Effector memory CD4-positive, alpha-beta T cell (primary cell): ENCODE measurements around the gene VSNL1.

Source experiments
- DNase-seq, 3 donors: peaks; one replicate each; pipeline ENCODE4 v3.0.0-alpha.2; 2020
- H3K27ac ChIP-seq: 2 replicates; pipeline ENCODE4 v1.7.0; 2013; ENCODE audit warnings: mild to moderate bottlenecking, low read length, moderate library complexity; ENCODE audit not compliant: insufficient read depth, poor library complexity, severe bottlenecking
- H3K27me3 ChIP-seq: replicated peaks from 2 replicates; pipeline ENCODE4 v1.7.0; 2013; ENCODE audit warnings: mild to moderate bottlenecking, low read length; ENCODE audit not compliant: insufficient read depth, control insufficient read depth, poor library complexity, severe bottlenecking
- H3K36me3 ChIP-seq: 2 replicates; pipeline ENCODE4 v1.7.0; 2013; ENCODE audit warnings: mild to moderate bottlenecking, low read length, moderate library complexity; ENCODE audit not compliant: control insufficient read depth, insufficient read depth
- H3K4me1 ChIP-seq: 2 replicates; pipeline ENCODE4 v1.7.0; 2013; ENCODE audit warnings: low read length, mild to moderate bottlenecking; ENCODE audit not compliant: control insufficient read depth, insufficient read depth, poor library complexity, severe bottlenecking
- H3K4me3 ChIP-seq: 2 replicates; pipeline ENCODE4 v1.7.0; 2013; ENCODE audit warnings: low read length, low read depth, mild to moderate bottlenecking; ENCODE audit not compliant: insufficient read depth, poor library complexity, severe bottlenecking
- H3K9me3 ChIP-seq: 2 replicates; pipeline ENCODE4 v1.7.0; 2013; ENCODE audit warnings: mild to moderate bottlenecking, low read length, moderate library complexity; ENCODE audit not compliant: control insufficient read depth

Gene VSNL1

GRCh38 chr2:17636257-17636656 lies 95.8 kb downstream of the VSNL1 start:
- no peak for DNase-seq
- Histone ChIP-seq H3K36me3 (no peaks in the 10 kb centered on the region), H3K4me1 (no peaks in the 10 kb centered on the region), H3K27ac (no peak overlapping the region), H3K27me3 (no peaks in the 10 kb centered on the region), H3K4me3 (no peak overlapping the region), H3K9me3 (no peaks in the 10 kb centered on the region)

DNA sequence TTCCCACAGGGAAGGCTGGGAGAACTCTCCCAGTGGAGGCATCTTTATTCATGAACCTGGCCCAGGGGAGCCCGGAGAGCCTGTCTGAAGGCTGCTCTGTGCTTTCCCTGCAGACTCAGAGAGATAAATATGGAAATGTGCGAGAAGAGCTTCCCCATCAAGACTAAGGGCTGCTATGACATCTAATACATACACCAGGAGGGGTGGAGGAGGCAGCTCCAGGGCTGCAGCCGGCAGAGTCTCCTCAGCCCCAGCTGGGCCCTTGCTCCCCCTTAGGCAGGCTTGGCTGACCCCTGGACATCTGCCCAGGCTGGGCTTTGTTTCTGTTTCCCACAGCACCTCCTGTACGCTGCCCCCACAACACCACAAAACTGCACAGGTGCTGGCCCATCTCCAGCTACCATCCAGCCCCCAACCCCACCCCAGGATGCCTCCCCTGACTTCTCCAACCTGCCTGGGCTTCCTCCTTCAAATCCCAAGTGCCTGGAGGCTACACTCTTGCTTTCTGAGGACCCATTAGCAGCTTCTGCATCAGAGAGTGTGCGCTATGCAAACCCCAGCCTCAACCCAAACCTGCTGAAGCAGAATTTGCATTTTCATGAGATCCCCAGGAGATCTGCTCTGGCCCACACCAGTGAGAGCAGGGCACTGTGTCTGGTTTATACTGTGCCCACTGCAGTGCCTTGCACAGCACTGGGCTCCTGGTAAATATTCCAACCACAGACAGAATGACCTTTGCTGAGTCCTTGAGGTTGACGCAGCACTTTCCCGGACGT lies 96.8 kb downstream of the VSNL1 start:
- no peaks in the 10 kb centered on the region for H3K27me3 ChIP-seq
- no peaks in the 10 kb centered on the region for H3K9me3 ChIP-seq
- H3K4me1 ChIP-seq: no peaks in the 10 kb centered on the region
- H3K27ac ChIP-seq: no peak overlapping the region
- DNase-seq: no peak
- no peak overlapping the region for H3K4me3 ChIP-seq
- no peaks in the 10 kb centered on the region for H3K36me3 ChIP-seq

DNA sequence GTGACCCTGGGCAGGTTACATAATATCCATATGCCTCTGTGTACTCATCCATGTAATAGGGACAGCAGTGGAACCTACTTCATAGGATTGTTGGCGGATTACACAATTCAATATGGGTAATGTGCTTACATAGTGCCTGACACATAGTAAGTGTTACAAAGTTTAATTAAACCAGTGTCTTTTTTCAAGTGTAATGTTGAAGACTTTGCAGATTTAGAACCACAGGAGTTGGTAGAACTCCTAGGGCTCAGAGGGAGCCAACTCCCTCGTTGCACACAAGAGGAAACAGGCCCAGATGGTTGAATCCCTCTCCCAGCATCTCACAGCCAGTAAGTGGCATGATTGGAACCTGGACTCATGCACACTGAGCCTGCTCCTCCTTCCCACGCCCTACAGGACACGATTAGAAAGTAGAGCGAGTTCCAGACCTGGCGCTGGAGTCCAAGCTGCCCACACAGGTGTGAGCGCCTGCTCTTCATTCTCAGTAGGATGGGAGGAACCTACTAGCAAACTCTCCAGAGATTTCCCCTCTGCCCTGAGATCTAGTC lies 97.8 kb downstream of the VSNL1 start:
- H3K36me3 ChIP-seq: no peaks in the 10 kb centered on the region
- H3K4me3 ChIP-seq: no peak overlapping the region
- H3K9me3 ChIP-seq: no peaks in the 10 kb centered on the region
- no peaks in the 10 kb centered on the region for H3K27me3 ChIP-seq
- H3K27ac ChIP-seq: no peak overlapping the region
- no peak for DNase-seq
- no peaks in the 10 kb centered on the region for H3K4me1 ChIP-seq

DNA sequence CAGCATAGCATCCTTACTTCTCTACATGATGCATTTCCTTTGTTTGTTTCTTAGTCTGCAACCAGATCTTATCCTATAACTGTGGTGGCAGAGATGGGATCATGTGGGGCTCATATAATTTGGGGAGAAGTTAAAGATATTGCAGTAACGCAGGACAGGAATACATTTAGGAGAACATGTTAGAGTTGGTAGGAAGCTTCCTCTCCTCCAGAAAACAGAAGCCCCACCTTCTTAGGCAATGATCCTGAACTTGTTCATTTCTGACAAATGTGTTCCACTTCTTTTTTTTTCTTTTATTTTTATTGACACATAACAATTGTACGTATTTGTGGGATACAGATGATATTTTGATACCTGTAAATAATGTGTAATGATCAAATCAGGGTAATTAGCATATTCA lies 99.9 kb downstream of the VSNL1 start:
- no peak overlapping the region for H3K27ac ChIP-seq
- no peak overlapping the region for H3K4me3 ChIP-seq
- H3K9me3 ChIP-seq: no peaks in the 10 kb centered on the region
- no peak for DNase-seq
- no peaks in the 10 kb centered on the region for H3K27me3 ChIP-seq
- no peaks in the 10 kb centered on the region for H3K36me3 ChIP-seq
- H3K4me1 ChIP-seq: no peaks in the 10 kb centered on the region

DNA sequence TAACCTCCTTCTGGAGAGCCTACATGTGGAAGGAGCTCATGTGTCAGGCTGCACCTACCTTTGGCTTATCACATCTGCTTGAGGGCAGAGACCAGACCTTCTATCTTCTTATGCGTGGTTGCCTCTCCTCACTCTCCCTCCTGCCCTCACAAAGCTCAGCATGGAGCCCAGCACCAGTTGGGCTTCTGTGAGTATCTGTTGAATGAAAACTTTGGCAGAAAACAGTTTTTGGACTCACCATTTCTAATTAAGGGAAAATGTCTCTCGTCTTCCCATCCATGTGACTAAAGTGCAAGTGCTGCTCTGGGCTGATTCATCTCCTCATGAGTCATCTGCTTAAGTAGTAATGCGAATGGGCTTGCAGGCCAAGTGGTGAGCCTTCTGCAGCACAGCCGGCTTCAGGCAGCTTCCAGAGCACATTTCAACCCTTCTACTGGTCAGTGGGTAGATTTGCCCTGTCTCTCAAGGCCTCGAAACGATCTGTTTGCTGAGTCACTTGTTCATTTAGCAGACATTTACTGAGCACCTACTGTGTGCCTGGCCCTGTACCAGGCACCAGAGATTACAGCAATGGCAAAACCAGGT lies 102.6 kb downstream of the VSNL1 start:
- DNase-seq: no peak
- no peak overlapping the region for H3K4me3 ChIP-seq
- no peaks in the 10 kb centered on the region for H3K4me1 ChIP-seq
- H3K27me3 ChIP-seq: no peaks in the 10 kb centered on the region
- no peak overlapping the region for H3K27ac ChIP-seq
- H3K9me3 ChIP-seq: no peaks in the 10 kb centered on the region
- H3K36me3 ChIP-seq: no peaks in the 10 kb centered on the region

DNA sequence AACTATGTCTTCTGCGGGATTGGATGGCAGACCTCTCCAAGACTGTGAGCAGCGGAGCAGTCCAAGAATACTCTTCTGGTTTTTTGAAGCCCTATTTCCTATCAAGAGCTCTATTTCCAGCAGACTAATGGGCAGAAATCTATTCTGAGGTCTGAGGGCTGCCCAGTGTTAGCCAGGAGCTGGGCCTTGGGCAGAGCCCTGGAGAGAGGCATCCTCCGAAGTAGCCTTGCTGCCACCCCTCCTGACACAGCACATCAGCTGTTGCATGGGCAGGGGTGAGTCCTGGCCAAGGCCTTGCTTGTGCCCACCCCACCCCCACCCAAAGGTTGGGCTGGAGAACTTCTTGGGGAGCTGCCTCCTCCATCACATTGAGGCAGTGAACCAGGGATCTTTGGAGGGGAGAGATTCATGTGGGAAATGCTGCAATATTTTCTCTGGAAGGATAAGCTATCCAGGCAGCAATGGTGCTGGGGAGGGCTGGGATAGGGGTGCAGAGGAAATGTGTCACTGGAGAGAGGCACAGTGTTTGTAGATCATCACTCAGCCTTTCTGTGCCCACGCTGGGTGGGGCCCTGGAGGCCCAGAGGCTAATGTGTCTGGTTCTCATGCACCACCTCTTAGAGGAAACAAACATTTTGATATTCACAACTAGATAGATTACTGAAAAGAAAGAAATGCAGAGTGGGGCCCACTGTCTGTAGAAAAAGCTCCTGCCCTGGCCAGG lies 104.7 kb downstream of the VSNL1 start:
- no peak overlapping the region for H3K27ac ChIP-seq
- DNase-seq: no peak
- H3K9me3 ChIP-seq: no peaks in the 10 kb centered on the region
- H3K27me3 ChIP-seq: no peaks in the 10 kb centered on the region
- H3K36me3 ChIP-seq: no peaks in the 10 kb centered on the region
- H3K4me3 ChIP-seq: no peak overlapping the region
- H3K4me1 ChIP-seq: no peaks in the 10 kb centered on the region

DNA sequence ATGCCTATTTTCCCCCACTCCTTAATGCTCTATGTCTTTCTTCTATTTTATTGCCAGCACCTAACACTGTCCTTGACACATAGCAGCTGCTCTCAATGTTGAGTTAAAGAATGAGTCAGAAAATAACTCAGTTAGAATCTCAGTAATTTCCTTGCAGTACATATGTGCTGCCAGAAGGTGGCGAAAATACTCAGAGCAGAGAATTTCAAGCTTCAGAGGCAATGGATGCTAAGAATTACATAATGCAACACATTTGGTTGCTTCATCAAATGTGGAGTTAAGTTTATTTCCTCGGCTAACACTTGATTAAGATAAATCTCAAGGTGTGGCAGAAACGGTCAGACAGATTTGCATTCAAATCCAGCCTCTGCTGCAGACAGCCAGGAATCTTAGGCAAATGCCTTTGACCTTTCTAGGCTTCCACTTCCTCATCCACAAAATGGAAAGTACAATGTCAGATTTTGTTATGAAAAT lies 105.6 kb downstream of the VSNL1 start:
- no peak overlapping the region for H3K27ac ChIP-seq
- H3K9me3 ChIP-seq: no peaks in the 10 kb centered on the region
- no peaks in the 10 kb centered on the region for H3K27me3 ChIP-seq
- no peaks in the 10 kb centered on the region for H3K4me1 ChIP-seq
- no peaks in the 10 kb centered on the region for H3K36me3 ChIP-seq
- H3K4me3 ChIP-seq: no peak overlapping the region
- peak in 1 of 3 donors; percentile 8 for DNase-seq

- Histone ChIP-seq H3K36me3 (no peaks in the 10 kb centered on the region), H3K4me3 (no peak overlapping the region), H3K27me3 (no peaks in the 10 kb centered on the region), H3K4me1 (no peaks in the 10 kb centered on the region), H3K9me3 (no peaks in the 10 kb centered on the region), H3K27ac (no peak overlapping the region)
- DNase-seq: no peak
These were observed 106.6 kb downstream of the VSNL1 start for GRCh38 chr2:17646838-17647701.

DNA sequence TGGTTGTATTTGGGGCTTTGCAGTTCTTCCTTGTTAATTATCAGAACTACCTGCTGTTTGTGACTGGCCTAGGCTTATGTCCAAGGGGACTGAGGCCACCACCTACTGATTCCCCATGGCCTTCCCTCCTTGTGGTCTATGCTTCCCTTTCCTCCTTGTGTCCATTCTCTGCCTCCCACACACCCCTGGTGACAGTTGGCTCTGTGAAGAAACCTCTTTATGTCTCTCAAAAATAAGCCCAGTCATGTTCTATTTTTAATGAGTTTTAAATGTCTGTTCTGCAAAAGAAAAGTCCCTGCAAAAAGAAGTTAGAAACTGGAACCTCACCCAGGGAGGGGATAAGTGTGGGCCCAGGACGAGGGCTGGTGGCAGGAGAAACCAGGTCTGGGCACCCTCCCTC lies 108.1 kb downstream of the VSNL1 start:
- Histone ChIP-seq H3K36me3 (no peaks in the 10 kb centered on the region), H3K4me1 (no peaks in the 10 kb centered on the region), H3K27ac (no peak overlapping the region), H3K27me3 (no peaks in the 10 kb centered on the region), H3K4me3 (no peak overlapping the region), H3K9me3 (no peaks in the 10 kb centered on the region)
- DNase-seq: no peak
